HG02870 (cell line): Measurements from ENCODE around the gene TMPRSS9.
"Not testable (repeated sequence)": the region's sequence is repeated elsewhere in the genome, so short reads cannot be mapped to it uniquely, and the experiment has no call there.

Source experiments
- ATAC-seq: cut with Tn5 transposase; IDR thresholded peaks from one replicate; pipeline ENCODE4 v1.9.1; 2021; ENCODE audit warnings: mild to moderate bottlenecking, moderate library complexity; ENCODE audit not compliant: unreplicated experiment

The TMPRSS9 gene

DNA sequence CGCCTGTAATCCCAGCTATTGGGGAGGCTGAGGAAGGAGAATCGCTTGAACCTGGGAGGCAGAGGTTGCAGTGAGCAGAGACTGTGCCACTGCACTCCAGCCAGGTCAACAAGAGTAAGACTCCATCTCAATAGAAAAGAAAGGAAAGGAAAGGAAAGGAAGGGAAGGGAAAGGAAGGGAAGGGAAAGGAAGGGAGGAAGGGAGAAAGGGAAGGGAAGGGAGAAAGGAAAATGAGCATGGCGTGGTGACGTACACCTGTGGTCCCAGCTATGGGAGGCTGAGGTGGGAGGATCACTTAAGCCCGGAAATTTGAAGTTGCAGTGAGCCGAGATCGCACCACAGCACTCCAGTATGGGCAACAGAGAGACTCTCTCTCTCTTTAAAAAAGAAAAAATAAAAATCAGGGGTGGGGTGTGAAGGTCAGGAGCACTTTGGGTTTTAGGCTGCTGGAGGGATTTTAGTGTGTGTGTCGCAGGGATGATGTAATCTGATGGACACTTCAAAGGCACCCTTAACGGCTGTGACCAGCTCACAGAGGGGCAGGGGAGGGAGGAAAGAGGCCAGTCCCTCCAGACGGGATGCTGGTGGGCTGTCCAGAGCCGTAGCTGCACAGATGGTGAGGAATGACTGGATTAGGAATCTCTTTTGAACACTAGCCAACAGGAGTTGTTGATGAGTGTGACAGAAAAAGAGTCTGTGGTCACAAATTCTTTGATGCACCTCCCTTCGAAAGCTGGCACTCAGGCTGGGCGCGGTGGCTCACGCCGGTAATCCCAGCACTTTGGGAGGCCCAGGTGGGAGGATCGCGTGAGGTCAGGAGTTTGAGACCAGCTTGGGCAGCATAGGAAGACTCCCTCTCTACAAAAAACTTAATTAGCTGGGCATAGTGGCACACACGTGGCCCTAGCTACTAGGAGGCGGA, 27.6 kb downstream of the TMPRSS9 start:
- no peak for ATAC-seq

DNA sequence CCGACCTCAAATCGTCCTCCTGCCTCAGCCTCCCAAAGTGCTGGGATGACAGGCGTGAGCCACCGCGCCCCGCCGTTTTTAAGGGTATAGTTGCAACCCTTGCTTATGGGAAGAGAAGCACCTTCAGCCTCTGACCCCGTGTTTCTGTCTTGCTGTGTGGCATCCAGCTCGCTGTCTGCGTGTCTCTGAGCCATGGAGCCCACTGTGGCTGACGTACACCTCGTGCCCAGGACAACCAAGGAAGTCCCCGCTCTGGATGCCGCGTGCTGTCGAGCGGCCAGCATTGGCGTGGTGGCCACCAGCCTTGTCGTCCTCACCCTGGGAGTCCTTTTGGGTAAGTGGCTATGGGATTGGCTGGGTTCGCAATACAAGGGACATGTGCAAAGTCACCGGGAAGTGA, 29.5 kb downstream of the TMPRSS9 start:
- no peak for ATAC-seq

DNA sequence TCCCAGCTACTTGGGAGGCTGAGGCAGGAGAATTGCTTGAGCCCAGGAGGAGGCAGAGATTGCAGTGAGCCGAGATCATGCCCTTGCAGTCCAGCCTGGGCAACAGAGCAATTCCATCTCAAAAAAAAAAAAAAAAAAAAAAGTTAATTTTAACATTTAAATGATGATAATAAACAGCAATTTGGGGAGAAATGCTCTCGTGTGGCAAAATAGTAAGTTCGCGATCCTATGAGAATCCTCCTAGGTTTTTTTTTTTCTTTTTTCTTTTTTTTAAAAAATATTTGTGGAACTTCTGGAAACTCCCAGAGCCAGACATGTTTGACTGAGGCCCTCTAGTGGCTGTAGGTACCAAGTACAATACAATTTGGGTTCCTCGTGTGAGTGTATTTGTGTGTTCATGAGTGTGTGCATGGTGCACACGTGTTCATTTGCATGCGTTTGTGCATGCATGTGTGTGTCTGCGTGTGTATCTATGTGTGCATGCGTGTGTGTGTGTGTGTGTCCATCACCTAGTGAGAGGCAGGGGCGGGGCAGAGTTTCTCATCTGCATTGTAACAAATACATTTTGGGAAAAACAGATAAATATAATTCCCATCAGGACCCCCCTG, 31.2 kb downstream of the TMPRSS9 start:
- no peak for ATAC-seq

DNA sequence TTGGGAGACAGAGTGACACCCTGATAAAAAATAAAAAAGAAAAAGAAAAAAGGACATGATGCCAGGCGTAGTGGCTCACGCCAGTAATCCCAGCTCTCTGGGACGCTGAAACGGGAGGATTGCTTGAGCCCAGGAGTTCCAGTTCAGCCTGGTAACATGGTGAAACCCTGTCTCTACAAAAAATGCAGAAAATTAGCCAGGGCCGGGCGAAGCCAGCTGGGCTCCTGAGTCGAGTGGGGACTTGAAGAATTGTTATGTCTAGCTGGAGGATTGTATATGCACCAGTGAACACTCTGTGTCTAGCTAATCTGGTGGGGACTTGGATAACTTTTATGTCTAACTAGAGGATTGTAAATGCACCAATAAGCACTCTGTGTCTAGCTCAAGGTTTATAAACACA, 32.3 kb downstream of the TMPRSS9 start:
- ATAC-seq: no peak

DNA sequence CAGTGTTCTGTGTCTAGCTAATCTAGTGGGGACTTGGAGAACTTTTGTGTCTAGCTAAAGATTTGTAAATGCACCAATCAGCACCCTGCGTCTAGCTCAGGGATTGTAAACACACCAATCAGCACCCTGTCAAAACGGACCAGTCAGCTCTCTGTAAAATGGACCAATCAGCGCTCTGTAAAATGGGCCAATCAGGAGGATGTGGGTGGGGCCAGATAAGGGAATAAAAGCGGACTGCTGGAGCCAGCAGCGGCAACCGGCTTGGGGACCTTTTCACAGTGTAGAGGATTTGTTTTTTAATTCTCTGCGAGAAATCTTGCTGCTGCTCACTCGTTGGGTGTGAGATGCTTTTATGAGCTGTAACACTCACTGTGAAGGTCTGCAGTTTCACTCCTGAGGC, 32.8 kb downstream of the TMPRSS9 start:
- not testable (repeated sequence) for ATAC-seq

DNA sequence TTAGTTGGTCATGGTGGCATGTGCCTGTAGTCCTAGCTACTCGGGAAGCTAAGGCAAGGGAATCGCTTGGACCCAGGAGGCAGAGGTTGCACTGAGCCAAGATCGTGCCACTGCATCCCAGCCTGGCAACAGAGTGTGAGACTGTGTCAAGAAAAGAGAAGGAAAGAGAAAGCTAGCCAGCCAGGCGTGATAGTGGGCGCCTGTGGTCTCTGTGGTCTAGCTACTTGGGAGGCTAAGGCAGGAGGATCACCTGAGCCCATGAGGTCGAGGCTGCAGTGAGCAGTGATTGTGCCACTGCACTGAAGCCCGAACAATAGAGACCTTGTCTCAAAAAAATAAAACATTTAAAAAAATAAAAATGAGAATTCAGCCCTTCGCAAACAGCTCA, 34.0 kb downstream of the TMPRSS9 start:
- ATAC-seq: no peak

DNA sequence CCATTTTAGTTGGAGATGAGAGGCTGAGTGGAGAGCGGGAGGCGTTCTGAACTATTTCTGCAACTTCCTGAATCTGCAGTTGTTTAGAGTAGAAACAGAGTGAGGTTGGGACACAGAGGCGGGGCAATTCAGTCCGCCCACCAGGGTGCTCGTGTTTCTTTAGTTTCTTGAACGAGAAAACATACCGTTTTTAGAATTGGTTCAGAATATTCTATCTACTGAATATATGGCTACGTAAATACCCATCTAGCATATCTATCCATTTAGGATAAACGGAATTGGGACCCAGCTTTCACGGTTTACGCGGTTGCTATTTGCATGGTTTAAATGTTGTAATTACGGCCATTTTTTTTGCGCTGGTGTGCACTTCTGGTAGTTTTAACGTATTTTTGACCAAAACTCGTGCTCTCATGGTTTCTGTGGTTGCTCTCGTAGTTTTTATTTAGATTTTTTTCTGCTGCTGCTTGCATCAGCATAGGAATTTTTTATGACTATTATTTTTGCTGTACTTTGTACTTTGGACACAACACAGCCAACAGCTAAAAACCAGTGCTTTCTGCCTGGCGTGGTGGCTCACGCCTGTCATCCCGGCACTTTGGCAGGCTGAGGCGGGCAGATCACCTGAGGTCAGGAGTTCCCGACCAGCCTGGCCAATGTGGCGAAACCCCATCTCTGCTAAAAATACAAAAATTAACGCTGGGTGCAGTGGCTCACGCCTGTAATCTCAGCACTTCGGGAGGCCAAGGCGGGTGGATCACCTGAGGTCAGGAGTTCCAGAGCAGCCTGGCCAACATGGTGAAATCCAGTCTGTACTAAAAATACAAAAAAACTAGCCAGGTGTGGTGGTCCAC, 34.6 kb downstream of the TMPRSS9 start:
- no peak for ATAC-seq

DNA sequence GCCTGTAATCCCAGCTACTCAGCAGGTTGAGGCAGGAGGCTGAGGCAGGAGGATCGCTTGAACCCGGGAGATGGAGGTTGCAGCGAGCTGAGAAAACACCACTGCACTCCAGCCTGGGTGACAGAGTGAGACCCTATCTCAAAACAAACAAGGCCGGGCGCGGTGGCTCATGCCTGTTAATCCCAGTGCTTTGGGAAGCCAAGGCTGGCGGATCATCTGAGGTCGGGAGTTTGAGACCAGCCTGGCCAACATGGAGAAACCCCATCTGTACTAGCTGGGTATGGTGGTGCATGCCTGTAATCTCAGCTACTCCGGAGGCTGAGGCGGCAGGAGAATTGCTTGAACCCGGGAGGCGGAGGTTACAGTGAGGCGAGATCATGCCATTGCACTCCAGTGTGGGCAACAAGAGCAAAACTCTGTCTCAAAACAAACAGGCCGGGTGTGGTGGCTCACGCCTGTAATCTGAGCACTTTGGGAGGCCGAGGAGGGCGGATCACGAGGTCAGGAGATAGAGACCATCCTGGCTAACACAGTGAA, 35.3 kb downstream of the TMPRSS9 start:
- ATAC-seq: not testable (repeated sequence)

DNA sequence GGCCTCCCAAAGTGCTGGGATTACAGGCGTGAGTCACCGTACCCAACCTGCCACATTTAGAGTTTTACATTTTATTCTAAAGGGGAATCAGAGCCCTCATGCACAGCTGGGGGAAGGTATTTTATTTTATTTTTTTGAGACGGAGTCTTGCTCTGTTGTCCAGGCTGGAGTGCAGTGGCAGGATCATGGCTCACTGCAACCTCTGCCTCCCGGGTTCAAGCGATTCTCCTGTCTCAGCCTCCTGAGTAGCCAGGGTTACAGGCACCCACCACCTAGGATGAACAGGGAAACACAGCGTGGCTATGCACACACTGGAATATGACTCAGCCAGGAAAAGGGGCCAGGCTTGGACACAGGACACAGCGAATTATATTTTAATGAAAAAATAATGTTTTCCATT, 37.1 kb downstream of the TMPRSS9 start:
- not testable (repeated sequence) for ATAC-seq

DNA sequence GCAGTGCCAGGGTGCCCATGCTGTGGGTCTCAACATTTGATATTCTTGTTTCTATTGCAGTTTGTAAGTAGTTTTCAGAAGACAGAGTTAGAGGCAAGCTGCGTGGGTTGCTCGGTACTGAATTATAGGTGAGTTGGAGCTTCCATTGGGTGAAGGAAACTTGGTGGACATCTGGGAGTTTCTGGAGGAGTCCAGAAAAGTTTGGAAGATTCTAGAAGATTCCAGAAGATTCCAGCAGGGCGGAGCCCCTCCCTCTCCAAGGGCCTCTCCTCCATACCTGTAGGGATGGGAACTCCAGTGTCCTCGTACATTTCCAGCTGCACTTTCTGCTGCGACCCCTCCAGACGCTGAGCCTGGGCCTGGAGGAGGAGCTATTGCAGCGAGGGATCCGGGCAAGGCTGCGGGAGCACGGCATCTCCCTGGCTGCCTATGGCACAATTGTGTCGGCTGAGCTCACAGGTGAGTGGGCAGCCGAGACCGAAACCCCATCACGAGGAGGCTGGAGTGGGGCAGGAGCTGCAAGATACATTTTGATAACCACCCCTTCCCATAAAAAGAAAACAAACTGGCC, 38.8 kb downstream of the TMPRSS9 start:
- no peak for ATAC-seq

DNA sequence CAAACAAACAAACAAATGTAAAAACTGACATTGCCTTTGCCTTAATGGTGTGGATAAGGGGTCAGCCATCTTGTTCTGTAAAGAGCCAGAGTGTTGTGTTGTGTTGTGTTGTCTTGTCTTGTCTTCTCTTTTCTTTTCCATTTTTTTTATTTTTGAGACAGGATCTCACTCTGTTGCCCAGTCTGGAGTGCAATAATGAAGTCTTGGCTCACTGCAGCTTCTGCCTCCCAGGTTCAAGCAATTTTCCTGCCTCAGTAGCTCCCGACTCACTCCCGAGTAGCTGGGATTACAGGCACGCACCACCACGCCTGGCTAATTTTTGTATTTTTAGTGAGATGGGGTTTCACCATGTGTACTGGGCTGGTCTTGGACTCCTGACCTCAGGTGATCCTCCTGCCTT, 39.5 kb downstream of the TMPRSS9 start:
- ATAC-seq: no peak

DNA sequence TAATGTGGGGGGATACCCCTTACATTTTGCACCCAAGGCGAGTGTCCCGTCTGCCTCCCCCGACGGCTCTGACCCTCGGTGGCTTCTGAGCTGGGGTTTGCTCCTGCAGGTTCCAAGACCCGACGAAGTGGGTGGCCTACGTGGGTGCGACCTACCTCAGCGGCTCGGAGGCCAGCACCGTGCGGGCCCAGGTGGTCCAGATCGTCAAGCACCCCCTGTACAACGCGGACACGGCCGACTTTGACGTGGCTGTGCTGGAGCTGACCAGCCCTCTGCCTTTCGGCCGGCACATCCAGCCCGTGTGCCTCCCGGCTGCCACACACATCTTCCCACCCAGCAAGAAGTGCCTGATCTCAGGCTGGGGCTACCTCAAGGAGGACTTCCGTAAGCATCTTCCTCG, 48.2 kb downstream of the TMPRSS9 start:
- no peak for ATAC-seq

DNA sequence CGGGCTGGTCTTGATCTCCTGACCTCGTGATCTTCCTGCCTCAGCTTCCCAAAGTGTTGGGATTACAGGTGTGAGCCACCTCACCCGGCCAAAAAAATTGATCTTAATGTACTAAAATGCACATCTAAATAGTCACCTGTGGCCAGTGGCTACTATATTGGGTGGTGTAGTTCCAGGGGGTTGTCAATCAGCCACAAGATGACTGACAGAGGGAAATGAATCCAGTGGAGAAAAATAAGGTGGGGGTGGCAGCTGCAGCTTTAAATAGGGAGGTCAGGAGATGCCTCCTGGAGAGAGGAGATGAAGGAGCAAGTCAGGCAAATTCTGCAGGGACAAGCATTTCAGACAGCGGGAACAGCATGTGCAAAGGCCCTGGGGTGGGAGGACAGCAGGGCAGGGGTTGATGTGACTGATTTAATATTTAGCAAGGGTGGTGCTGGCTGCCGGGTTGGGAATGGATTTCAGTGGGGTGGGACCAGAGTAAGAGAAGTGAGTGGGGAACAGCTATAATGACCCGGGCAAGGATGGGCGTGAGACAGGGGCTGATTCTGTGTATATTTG, 49.4 kb downstream of the TMPRSS9 start:
- no peak for ATAC-seq

DNA sequence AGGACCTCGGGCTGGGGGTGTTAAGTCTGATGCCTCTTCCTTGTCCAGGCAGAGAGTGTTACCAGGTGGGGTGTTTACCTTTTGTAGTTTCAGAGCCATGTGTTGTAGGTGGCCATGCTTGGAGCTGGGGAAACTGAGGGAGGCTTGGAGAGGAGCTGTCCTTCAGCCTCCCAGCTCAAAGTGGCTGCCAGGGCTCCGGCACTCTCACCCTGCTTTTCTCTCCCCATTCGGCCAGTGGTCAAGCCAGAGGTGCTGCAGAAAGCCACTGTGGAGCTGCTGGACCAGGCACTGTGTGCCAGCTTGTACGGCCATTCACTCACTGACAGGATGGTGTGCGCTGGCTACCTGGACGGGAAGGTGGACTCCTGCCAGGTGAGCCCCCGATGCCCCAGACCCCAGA, 50.0 kb downstream of the TMPRSS9 start:
- no peak for ATAC-seq

DNA sequence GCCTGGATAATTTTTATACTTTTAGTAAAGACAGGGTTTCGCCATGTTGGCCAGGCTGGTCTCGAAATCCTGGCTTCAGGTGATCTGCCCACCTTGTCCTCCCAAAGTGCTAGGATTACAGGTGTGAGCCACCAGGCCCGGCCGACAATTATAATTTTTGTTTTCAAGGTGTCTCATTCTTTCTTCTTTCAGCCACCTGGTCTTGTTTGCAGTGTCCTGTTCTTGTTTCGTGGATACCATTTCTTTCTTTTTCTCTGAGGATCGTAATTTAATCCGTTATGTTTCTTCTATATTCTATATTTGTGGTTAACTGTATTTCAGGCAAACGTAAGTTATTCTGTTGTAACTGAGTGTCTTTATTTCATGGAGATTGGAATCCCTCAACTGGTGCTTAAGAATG, 51.6 kb downstream of the TMPRSS9 start:
- ATAC-seq: no peak

DNA sequence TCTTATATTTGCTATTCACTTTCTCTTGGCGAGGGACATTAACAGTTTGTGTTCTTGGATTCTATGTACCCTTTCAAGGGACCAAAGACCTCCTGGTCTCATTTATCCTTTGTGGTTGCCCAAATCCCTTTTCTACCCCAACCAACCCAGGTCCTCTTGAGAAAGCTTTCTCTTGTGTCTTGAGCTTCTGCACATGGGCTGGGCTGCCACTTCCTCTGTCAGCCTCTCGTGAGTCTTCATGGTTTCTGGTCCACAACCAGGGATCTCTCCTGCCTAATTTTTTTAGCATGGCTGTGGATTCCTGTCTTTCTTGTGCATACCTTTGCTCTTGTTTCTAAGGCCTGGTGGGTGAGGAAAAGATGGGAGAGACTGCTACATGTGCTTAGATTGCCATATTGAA, 52.4 kb downstream of the TMPRSS9 start:
- ATAC-seq: no peak

DNA sequence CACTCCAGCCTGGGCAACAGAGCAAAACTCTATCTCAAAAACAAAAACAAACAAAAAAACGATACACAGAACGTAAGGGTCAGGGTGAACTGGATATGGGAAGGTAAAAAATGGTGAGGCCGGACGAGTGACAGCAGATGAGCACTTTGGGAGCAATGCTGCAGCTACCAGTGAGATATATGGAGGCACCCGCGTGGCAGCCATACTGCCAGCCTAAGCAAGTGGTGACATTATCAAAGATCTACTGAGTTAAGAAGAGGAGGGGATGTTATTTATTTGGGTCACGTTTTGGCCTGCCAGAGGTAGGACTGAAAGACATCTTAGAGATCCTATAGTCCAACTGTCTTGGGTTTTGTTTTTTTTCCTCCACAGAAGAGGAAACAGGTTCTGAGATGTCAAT, 53.1 kb downstream of the TMPRSS9 start:
- ATAC-seq: no peak

DNA sequence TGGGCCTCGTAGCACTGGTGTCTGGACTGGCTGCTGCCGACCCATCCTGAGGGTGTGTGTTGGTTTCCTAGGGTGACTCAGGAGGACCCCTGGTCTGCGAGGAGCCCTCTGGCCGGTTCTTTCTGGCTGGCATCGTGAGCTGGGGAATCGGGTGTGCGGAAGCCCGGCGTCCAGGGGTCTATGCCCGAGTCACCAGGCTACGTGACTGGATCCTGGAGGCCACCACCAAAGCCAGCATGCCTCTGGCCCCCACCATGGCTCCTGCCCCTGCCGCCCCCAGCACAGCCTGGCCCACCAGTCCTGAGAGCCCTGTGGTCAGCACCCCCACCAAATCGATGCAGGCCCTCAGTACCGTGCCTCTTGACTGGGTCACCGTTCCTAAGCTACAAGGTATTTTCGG, 53.6 kb downstream of the TMPRSS9 start:
- no peak for ATAC-seq

DNA sequence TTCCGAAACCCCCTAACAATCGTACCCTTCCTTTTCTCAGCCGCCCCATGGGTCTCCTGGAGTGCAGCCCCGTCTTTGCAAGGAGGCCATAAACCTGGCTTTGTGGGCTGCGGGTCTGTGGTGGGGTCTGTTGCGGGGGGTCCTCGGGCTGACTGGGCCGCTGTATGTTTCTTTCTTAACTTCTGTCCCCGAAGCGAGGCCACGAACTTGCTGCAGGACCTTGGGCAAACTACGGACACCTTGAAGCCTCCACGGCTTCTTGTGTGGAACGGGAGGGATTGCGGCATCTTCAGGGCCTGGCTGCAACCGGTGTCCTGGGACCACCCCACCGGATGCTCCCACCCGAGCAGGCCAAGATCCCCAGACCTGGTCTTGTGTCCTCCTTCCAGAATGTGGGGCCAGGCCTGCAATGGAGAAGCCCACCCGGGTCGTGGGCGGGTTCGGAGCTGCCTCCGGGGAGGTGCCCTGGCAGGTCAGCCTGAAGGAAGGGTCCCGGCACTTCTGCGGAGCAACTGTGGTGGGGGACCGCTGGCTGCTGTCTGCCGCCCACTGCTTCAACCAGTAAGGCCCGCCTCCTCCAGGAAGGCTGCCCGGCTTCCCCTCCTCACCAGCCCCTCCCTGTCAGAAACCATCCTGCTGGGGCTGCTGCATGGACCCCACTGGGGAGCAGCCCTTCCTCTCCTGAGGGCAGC, 55.4 kb downstream of the TMPRSS9 start:
- no peak for ATAC-seq

DNA sequence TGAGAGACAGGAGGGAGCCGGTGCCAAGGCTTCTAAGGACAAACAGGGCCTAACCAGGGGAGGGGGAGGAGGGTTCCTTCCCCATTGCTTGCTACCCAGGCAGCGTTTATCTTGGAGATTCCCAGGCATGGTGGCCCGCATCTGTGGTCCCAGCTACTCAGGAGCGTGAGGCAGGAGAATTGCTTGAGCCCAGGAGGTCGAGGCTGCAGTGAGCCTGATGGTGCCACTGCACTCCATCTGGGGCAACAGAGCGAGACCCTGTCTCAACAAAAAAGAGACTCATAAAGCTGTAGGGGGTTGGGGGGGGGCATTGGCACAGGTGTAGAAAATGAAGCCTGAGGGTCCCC, 55.9 kb downstream of the TMPRSS9 start:
- no peak for ATAC-seq
